Hematopoietic multipotent progenitor cell (in vitro differentiated cells): ENCODE data around the gene PNPLA5. TPM values are rescaled to one million over a fixed set of nuclear protein-coding genes. Genes with fewer than 3 reads are reported as not detected.
"Not testable (repeated sequence)": the region's sequence is repeated elsewhere in the genome, so short reads cannot be mapped to it uniquely, and the experiment has no call there.

Experiments
- DNase-seq, 3 donors: peaks; one replicate each; pipeline ENCODE4 v3.0.0-alpha.2; 2011 to 2015; ENCODE audit warnings: low read depth in 2 of 3, low spot score in 2 of 3
- total RNA-seq: library from RNA; depleted of rRNA; stranded (reverse); fragments of >200 nt; gene quantifications from one replicate; pipeline ENCODE4 v1.2.3, GENCODE V29; 2012

Gene PNPLA5
- not detected for total RNA-seq

- DNase-seq, result no peak
Observed at GRCh38 chr22:43891360-43892182, at the start of gene PNPLA5. TSS of gene PNPLA5 (minus strand) at chr22:43892013. CDS start at chr22:43891880, 133 bp downstream.

- DNase-seq, result no peak
Observed at GRCh38 chr22:43941449-43941848, 49.6 kb upstream of the PNPLA5 start.

- DNase-seq, result no peak
Observed at GRCh38 chr22:43931771-43932170, 40.0 kb upstream of the PNPLA5 start.

GRCh38 chr22:43928908-43929307 lies 37.1 kb upstream of the PNPLA5 start:
- no peak for DNase-seq

GRCh38 chr22:43928468-43928867 lies 36.7 kb upstream of the PNPLA5 start:
- DNase-seq, result peak in 1 of 3 donors; percentile 8

- DNase-seq, result no peak
Observed at GRCh38 chr22:43926349-43926710, 34.5 kb upstream of the PNPLA5 start.

GRCh38 chr22:43925433-43926348 lies 33.9 kb upstream of the PNPLA5 start:
- DNase-seq, result no peak

GRCh38 chr22:43924877-43925276 lies 33.1 kb upstream of the PNPLA5 start:
- no peak for DNase-seq

- peak; percentile 26 to 76 (median 70) for DNase-seq
Observed at GRCh38 chr22:43923631-43924464, 32.0 kb upstream of the PNPLA5 start, which contains the start of gene PNPLA3. TSS of gene PNPLA3 (plus strand) at chr22:43923805. CDS start at chr22:43923912, 107 bp downstream.

GRCh38 chr22:43923191-43923590 lies 31.4 kb upstream of the PNPLA5 start:
- DNase-seq, result peak in 2 of 3 donors; percentile 17 to 58

- no peak for DNase-seq
Observed at GRCh38 chr22:43922123-43922522, 30.3 kb upstream of the PNPLA5 start.

- DNase-seq, result no peak
Observed at GRCh38 chr22:43921370-43921769, 29.6 kb upstream of the PNPLA5 start.

- no peak for DNase-seq
Observed at GRCh38 chr22:43919106-43919973, 27.5 kb upstream of the PNPLA5 start.

- no peak for DNase-seq
Observed at GRCh38 chr22:43917521-43917920, 25.7 kb upstream of the PNPLA5 start.

GRCh38 chr22:43911351-43911750 lies 19.5 kb upstream of the PNPLA5 start:
- DNase-seq, result no peak

- DNase-seq, result no peak
Observed at GRCh38 chr22:43910178-43910695, 18.4 kb upstream of the PNPLA5 start.

- DNase-seq, result no peak
Observed at GRCh38 chr22:43909708-43910107, 17.9 kb upstream of the PNPLA5 start.

GRCh38 chr22:43905681-43906080 lies 13.9 kb upstream of the PNPLA5 start:
- DNase-seq, result no peak

GRCh38 chr22:43904412-43904811 lies 12.6 kb upstream of the PNPLA5 start:
- not testable (repeated sequence) for DNase-seq
